ENCODE data around the gene MAP3K5.

- TF ChIP-seq, protein P1, sequence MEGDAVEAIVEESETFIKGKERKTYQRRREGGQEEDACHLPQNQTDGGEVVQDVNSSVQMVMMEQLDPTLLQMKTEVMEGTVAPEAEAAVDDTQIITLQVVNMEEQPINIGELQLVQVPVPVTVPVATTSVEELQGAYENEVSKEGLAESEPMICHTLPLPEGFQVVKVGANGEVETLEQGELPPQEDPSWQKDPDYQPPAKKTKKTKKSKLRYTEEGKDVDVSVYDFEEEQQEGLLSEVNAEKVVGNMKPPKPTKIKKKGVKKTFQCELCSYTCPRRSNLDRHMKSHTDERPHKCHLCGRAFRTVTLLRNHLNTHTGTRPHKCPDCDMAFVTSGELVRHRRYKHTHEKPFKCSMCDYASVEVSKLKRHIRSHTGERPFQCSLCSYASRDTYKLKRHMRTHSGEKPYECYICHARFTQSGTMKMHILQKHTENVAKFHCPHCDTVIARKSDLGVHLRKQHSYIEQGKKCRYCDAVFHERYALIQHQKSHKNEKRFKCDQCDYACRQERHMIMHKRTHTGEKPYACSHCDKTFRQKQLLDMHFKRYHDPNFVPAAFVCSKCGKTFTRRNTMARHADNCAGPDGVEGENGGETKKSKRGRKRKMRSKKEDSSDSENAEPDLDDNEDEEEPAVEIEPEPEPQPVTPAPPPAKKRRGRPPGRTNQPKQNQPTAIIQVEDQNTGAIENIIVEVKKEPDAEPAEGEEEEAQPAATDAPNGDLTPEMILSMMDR (IDR thresholded peaks at IDR 0.05; ENCODE audit: insufficient read depth, low read length, poor library complexity, severe bottlenecking), result no peak
- TF ChIP-seq EZH2phosphoT487 (conservative IDR thresholded peaks at IDR 0.05; ENCODE audit: low read length), result no peak
Measured at GRCh38 chr6:136544326-136544725, 248.0 kb downstream of the MAP3K5 start.
